Kidney tubule cell (primary cell): ENCODE measurements around the gene PRDM16.

ENCODE experiments used
- DNase-seq: peaks from one replicate; pipeline ENCODE4 v3.0.0-alpha.2; 2018; ENCODE audit warnings: low spot score

Gene PRDM16

GRCh38 chr1:3124246-3124645 lies 55.2 kb downstream of the PRDM16 start:
- DNase-seq = no peak

- DNase-seq = no peak
Observed at GRCh38 chr1:3125078-3125477, 56.1 kb downstream of the PRDM16 start.

- DNase-seq = no peak
Observed at GRCh38 chr1:3125546-3126368, 56.8 kb downstream of the PRDM16 start.

GRCh38 chr1:3126756-3127678 lies 58.0 kb downstream of the PRDM16 start:
- no peak for DNase-seq

- DNase-seq = no peak
Observed at GRCh38 chr1:3127738-3128137, 58.7 kb downstream of the PRDM16 start.

- no peak for DNase-seq
Observed at GRCh38 chr1:3128431-3129132, 59.6 kb downstream of the PRDM16 start.

- no peak for DNase-seq
Observed at GRCh38 chr1:3129133-3129490, 60.1 kb downstream of the PRDM16 start.

- DNase-seq = no peak
Observed at GRCh38 chr1:3130268-3130667, 61.3 kb downstream of the PRDM16 start.

GRCh38 chr1:3132660-3133059 lies 63.7 kb downstream of the PRDM16 start:
- no peak for DNase-seq

GRCh38 chr1:3133686-3134085 lies 64.7 kb downstream of the PRDM16 start:
- DNase-seq = peak; percentile 13

- no peak for DNase-seq
Observed at GRCh38 chr1:3134381-3135072, 65.5 kb downstream of the PRDM16 start.

GRCh38 chr1:3135073-3135702 lies 66.2 kb downstream of the PRDM16 start:
- no peak for DNase-seq

- no peak for DNase-seq
Observed at GRCh38 chr1:3135744-3136455, 66.9 kb downstream of the PRDM16 start.

- DNase-seq = no peak
Observed at GRCh38 chr1:3136532-3136931, 67.5 kb downstream of the PRDM16 start.

- no peak for DNase-seq
Observed at GRCh38 chr1:3137111-3138100, 68.4 kb downstream of the PRDM16 start.

GRCh38 chr1:3138623-3139151 lies 69.7 kb downstream of the PRDM16 start:
- no peak for DNase-seq

- no peak for DNase-seq
Observed at GRCh38 chr1:3139451-3139852, 70.4 kb downstream of the PRDM16 start.

- no peak for DNase-seq
Observed at GRCh38 chr1:3139871-3140361, 70.9 kb downstream of the PRDM16 start.

- no peak for DNase-seq
Observed at GRCh38 chr1:3140437-3140836, 71.4 kb downstream of the PRDM16 start.
